Central memory CD8-positive, alpha-beta T cell (primary cell): ENCODE results near the gene STT3A.
A peak's percentile ranks its signal among the peaks of the same experiment; 100 is the strongest.

ENCODE experiments used
- ATAC-seq: fragments of 150-1000 bp; cut with Tn5 transposase; replicated peaks from 2 replicates; pipeline ENCODE4 v1.10.0; 2022; ENCODE audit warnings: mild to moderate bottlenecking, moderate FRiP score, moderate number of reproducible peaks; ENCODE audit not compliant: poor library complexity, severe bottlenecking; ENCODE audit errors: extremely low read depth
- DNase-seq, 2 donors: peaks; one replicate each; pipeline ENCODE4 v3.0.0; 2021; ENCODE audit warnings: low spot score in 2 of 2
- H3K27ac Mint-ChIP-seq: one replicate; pipeline ENCODE4 v1.8.0; 2022; ENCODE audit warnings: low read depth, mild to moderate bottlenecking, moderate library complexity, mixed read lengths
- H3K27me3 Mint-ChIP-seq: one replicate; pipeline ENCODE4 v1.8.0; 2022; ENCODE audit warnings: mixed read lengths
- H3K36me3 Mint-ChIP-seq: one replicate; pipeline ENCODE4 v1.8.0; 2022; ENCODE audit warnings: mild to moderate bottlenecking, moderate library complexity, mixed read lengths; ENCODE audit not compliant: insufficient read depth
- H3K4me1 Mint-ChIP-seq: one replicate; pipeline ENCODE4 v1.8.0; 2022; ENCODE audit warnings: mixed read lengths
- H3K4me3 Mint-ChIP-seq: one replicate; pipeline ENCODE4 v1.8.0; 2022; ENCODE audit warnings: mild to moderate bottlenecking, moderate library complexity, mixed read lengths
- H3K9me3 Mint-ChIP-seq: one replicate; pipeline ENCODE4 v1.8.0; 2022; ENCODE audit warnings: mixed read lengths

The STT3A gene

DNA sequence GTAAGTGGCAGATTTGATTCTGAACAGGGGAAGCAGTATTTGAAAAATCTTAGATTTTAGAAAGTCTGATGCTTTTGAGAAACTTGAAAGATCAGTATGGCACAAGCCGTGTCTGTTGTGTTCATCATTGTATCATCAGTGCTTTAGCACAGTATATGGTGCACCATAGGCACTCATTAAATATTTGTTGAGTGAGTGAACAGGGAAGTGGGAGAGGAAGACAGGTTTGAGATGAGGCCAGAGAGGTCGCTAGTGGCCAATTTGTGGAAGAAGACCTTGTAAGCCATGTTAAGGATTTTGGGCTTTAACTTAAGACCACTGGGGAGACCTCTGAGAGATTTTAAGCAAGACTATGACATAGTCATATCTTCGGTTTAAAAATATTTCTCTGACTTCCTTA lies 45.2 kb downstream of the STT3A start:
- H3K4me3 Mint-ChIP-seq = no peak overlapping the region
- ATAC-seq = no peak

GRCh38 chr11:125638315-125638714 lies 45.7 kb downstream of the STT3A start:
- Mint-ChIP-seq H3K36me3 (peaks cover 9% of the 10 kb centered on the region), H3K27me3 (no peaks in the 10 kb centered on the region), H3K27ac (no peak overlapping the region), H3K4me3 (no peak overlapping the region), H3K4me1 (no peaks in the 10 kb centered on the region), H3K9me3 (no peaks in the 10 kb centered on the region)
- DNase-seq = no peak
- ATAC-seq = no peak

More for the DNA sequence above, 45.2 kb downstream of the STT3A start:
- no peaks in the 10 kb centered on the region for H3K4me1 Mint-ChIP-seq
- H3K36me3 Mint-ChIP-seq = peaks cover 10% of the 10 kb centered on the region
- no peaks in the 10 kb centered on the region for H3K27me3 Mint-ChIP-seq
- no peak for DNase-seq
- no peak overlapping the region for H3K27ac Mint-ChIP-seq
- no peaks in the 10 kb centered on the region for H3K9me3 Mint-ChIP-seq

DNA sequence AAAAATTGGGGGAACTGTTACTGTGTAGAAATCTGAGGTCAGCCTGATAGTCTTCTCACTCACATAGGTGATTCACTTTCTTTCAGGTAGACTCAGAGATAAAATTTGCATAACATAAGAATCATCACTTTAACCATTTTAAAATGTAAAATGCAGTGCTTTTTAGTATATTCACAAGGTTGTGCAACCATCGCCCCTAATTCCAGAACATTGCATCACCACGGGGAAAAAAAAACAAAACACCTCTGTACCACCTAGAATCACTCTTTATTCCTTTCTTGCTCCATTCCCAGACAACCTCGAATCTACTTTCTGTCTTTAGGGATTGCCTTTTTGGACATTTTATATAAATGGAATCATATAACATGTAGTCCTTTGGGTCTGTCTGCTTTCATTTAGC lies 53.2 kb downstream of the STT3A start:
- H3K4me3 Mint-ChIP-seq = no peak overlapping the region
- DNase-seq = no peak
- H3K4me1 Mint-ChIP-seq = peaks cover 8% of the 10 kb centered on the region
- peaks cover 1% of the 10 kb centered on the region for H3K36me3 Mint-ChIP-seq
- no peak for ATAC-seq
- H3K9me3 Mint-ChIP-seq = no peaks in the 10 kb centered on the region
- H3K27me3 Mint-ChIP-seq = no peaks in the 10 kb centered on the region
- no peak overlapping the region for H3K27ac Mint-ChIP-seq

DNA sequence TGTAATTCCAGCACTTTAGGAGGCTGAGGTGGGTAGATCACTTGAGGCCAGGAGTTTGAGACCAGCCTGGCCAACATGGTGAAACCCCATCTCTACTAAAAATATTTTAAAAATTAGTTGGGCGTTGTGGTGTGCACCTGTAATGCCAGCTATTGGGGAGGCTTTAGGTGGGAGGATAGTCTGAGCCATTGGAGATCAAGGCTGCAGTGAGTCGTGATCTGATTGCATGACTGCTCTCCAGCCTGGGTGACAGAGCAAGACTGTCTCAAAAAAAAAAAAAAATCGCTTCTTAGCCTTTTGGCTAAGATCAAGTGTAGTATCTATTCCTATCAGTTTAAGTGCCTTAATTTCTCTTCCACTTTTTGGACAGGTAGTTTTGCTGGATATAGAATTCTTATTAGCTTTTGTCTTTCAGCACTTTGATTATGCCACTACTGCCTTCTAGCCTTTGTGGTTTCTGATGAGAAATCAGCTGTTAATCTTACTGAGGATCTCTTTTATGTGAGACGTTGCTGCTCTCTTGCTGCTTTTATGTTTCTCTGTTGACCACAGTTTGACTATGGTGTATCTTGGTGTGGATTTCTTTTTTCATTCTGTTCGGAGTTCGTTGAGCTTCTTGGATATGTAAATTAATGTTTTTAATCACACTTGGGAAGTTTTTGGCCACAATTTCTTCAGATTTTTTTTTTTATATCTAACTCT lies 57.0 kb downstream of the STT3A start:
- no peaks in the 10 kb centered on the region for H3K36me3 Mint-ChIP-seq
- ATAC-seq = no peak
- no peak overlapping the region for H3K4me3 Mint-ChIP-seq
- no peak for DNase-seq
- H3K9me3 Mint-ChIP-seq = no peaks in the 10 kb centered on the region
- peaks cover 8% of the 10 kb centered on the region for H3K4me1 Mint-ChIP-seq
- H3K27ac Mint-ChIP-seq = peak overlapping the region; percentile 47
- H3K27me3 Mint-ChIP-seq = no peaks in the 10 kb centered on the region

DNA sequence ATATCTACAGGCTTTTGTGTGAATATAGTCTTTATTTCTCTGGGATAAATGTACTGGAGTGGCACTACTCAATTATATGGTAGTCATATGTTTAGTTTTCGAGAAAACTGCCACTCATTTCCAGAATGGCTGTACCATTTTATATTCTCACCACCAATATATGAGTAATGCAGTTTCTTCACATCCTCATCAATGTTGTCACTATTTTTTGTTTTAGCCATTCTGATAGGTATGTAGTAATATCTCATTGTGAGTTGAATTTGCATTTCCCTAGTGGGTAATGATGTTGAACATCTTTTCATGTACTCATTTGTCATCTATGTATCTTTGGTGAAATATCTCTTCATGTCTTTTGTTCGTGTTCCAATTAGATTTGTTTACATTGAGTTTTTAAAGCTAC lies 70.0 kb downstream of the STT3A start:
- Mint-ChIP-seq H3K36me3 (no peaks in the 10 kb centered on the region), H3K27ac (no peak overlapping the region), H3K4me1 (no peaks in the 10 kb centered on the region), H3K4me3 (no peak overlapping the region), H3K27me3 (no peaks in the 10 kb centered on the region), H3K9me3 (peaks cover 5% of the 10 kb centered on the region)
- ATAC-seq = no peak
- DNase-seq = no peak

GRCh38 chr11:125663910-125664309 lies 71.3 kb downstream of the STT3A start:
- Mint-ChIP-seq H3K36me3 (no peaks in the 10 kb centered on the region), H3K27me3 (no peaks in the 10 kb centered on the region), H3K9me3 (peaks cover 5% of the 10 kb centered on the region), H3K27ac (no peak overlapping the region), H3K4me1 (no peaks in the 10 kb centered on the region), H3K4me3 (no peak overlapping the region)
- ATAC-seq = no peak
- no peak for DNase-seq

DNA sequence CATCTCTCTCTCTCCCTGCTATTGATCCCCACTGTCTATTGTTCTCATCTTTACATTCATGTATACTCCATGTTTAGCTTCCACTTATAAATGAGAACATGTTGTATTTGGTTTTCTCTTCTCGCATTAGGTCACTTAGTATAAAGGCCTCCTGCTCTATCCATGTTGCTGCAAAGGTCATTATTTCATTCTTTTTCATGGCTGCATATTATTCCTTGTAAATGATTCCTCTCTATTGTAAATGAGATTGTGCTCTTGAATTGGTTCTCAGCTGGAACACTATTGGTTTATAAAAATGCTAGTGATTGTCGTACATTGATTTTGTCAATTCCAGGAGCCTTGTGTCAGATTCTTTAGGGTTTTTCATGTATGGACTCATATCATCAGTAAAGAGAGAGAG lies 74.5 kb downstream of the STT3A start:
- Mint-ChIP-seq H3K36me3 (no peaks in the 10 kb centered on the region), H3K27ac (no peak overlapping the region), H3K27me3 (no peaks in the 10 kb centered on the region), H3K4me3 (no peak overlapping the region), H3K4me1 (no peaks in the 10 kb centered on the region), H3K9me3 (peaks cover 5% of the 10 kb centered on the region)
- no peak for ATAC-seq
- DNase-seq = no peak

GRCh38 chr11:125670172-125670571 lies 77.5 kb downstream of the STT3A start:
- ATAC-seq (no peak), DNase-seq (no peak)
- Mint-ChIP-seq H3K9me3 (peaks cover 5% of the 10 kb centered on the region), H3K4me1 (no peaks in the 10 kb centered on the region), H3K27ac (no peak overlapping the region), H3K4me3 (no peak overlapping the region), H3K27me3 (no peaks in the 10 kb centered on the region), H3K36me3 (no peaks in the 10 kb centered on the region)

DNA sequence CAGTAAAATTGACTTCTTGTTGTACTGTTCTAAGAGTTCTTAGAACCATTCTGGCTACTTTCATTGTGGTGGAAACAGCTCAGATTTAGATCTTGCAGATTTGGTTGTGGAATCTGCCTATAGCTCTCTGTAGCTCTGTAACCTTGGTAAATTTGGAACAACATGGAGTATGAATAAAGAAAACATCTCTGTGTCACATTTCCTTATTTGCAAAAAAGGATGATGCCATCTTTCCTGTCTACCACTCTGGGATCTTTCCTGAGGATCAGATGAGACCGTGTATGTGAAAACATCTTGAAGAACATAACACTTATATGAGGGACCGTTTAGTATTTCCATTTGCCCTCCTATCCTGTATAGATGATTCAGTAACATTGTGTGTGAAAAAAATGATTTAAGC lies 78.9 kb downstream of the STT3A start:
- DNase-seq (no peak), ATAC-seq (no peak)
- Mint-ChIP-seq H3K36me3 (no peaks in the 10 kb centered on the region), H3K27ac (no peak overlapping the region), H3K27me3 (no peaks in the 10 kb centered on the region), H3K9me3 (peaks cover 5% of the 10 kb centered on the region), H3K4me1 (no peaks in the 10 kb centered on the region), H3K4me3 (no peak overlapping the region)
